PC-9 (cell line): Measurements from ENCODE around the gene MYO1C.

Experiments
- EZH2 ChIP-seq: fragments of 200-600 bp; sonication (generic); IDR thresholded peaks from 2 replicates; pipeline ENCODE4 v1.8.0; 2017; ENCODE audit warnings: antibody characterized with exemption, low read depth
- TF ChIP-seq, protein P1 (sequence below): fragments of 200-600 bp; sonication (generic); conservative IDR thresholded peaks from 2 replicates; pipeline ENCODE4 v1.6.1; 2017; ENCODE audit warnings: mixed run types, antibody characterized with exemption, mild to moderate bottlenecking, moderate library complexity

- TF ChIP-seq, protein P1, sequence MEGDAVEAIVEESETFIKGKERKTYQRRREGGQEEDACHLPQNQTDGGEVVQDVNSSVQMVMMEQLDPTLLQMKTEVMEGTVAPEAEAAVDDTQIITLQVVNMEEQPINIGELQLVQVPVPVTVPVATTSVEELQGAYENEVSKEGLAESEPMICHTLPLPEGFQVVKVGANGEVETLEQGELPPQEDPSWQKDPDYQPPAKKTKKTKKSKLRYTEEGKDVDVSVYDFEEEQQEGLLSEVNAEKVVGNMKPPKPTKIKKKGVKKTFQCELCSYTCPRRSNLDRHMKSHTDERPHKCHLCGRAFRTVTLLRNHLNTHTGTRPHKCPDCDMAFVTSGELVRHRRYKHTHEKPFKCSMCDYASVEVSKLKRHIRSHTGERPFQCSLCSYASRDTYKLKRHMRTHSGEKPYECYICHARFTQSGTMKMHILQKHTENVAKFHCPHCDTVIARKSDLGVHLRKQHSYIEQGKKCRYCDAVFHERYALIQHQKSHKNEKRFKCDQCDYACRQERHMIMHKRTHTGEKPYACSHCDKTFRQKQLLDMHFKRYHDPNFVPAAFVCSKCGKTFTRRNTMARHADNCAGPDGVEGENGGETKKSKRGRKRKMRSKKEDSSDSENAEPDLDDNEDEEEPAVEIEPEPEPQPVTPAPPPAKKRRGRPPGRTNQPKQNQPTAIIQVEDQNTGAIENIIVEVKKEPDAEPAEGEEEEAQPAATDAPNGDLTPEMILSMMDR: no peak
- no peak for TF ChIP-seq EZH2
These were observed 17.1 kb downstream of the MYO1C start for GRCh38 chr17:1475321-1475854.
